Effector CD4-positive, alpha-beta T cell (primary cell): ENCODE data around the gene ZNF100.
"Not testable (repeated sequence)": the region's sequence is repeated elsewhere in the genome, so short reads cannot be mapped to it uniquely, and the experiment has no call there.

Experiments
- DNase-seq: peaks from one replicate; pipeline ENCODE4 v3.0.0-alpha.2; 2020

Gene ZNF100

GRCh38 chr19:21699197-21699596 lies 68.2 kb downstream of the ZNF100 start:
- no peak for DNase-seq

DNA sequence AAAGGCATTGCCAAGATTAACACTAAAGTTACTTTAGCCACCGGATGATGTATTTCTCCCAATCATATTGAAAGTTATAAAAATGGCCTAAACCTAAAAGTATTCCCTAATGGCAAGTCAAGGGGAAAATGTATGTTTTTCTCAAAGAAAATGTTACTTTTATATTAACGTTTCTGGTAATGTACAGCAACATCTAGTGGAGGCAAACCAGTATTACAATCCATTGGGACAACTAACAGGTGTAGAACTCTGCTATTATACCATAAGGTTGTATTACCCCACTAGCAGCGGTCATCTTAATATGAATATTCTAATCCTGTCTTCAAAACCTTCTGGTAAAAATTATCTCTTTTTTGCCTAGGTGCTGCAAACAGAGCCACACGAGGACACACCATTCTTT lies 69.2 kb downstream of the ZNF100 start:
- no peak for DNase-seq

DNA sequence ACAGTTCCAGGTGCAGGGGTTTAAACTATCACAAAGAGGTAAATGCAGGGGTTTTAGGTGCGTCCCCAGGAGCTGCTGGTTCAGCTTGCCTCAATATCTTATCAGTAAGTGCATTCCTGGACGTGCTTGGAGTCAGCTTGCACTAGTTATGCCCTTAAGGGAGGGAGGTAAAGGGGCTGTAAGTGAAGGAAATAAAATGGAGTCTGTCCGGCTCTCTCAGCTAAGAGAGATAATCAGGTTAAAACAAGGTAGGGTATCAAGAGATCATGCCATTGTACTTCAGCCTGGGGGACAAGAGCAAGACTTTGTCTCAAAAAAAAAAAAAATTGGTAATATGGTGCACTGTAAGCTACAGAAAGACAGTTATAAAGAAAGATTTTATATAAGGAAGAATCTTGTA lies 69.7 kb downstream of the ZNF100 start:
- DNase-seq, result no peak

GRCh38 chr19:21694171-21694906 lies 73.0 kb downstream of the ZNF100 start:
- no peak for DNase-seq

- DNase-seq, result no peak
Observed at GRCh38 chr19:21693399-21693798, 74.0 kb downstream of the ZNF100 start.

GRCh38 chr19:21691661-21692060 lies 75.7 kb downstream of the ZNF100 start:
- no peak for DNase-seq

- no peak for DNase-seq
Observed at GRCh38 chr19:21688464-21688863, 78.9 kb downstream of the ZNF100 start.

- DNase-seq, result no peak
Observed at GRCh38 chr19:21680671-21681070, 86.7 kb downstream of the ZNF100 start.

DNA sequence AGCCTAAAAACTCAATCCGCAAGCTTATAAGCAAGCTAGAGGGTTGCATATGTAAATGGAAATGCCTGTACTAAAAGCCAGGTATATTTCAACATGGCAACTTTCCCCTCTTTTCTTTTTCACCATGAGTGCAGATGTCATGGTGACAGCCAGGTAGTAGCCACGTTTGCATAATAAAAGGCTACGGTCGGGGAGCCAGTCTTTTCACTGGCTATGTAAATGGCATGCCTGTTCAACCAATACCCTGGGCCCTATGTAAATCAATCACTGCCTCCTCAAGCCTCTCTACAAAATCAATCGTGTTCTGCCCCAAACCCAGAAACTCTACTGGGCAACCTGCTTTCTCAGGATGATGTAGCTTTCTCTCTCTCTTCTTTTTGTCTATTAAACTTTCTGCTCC lies 87.4 kb downstream of the ZNF100 start:
- no peak for DNase-seq

DNA sequence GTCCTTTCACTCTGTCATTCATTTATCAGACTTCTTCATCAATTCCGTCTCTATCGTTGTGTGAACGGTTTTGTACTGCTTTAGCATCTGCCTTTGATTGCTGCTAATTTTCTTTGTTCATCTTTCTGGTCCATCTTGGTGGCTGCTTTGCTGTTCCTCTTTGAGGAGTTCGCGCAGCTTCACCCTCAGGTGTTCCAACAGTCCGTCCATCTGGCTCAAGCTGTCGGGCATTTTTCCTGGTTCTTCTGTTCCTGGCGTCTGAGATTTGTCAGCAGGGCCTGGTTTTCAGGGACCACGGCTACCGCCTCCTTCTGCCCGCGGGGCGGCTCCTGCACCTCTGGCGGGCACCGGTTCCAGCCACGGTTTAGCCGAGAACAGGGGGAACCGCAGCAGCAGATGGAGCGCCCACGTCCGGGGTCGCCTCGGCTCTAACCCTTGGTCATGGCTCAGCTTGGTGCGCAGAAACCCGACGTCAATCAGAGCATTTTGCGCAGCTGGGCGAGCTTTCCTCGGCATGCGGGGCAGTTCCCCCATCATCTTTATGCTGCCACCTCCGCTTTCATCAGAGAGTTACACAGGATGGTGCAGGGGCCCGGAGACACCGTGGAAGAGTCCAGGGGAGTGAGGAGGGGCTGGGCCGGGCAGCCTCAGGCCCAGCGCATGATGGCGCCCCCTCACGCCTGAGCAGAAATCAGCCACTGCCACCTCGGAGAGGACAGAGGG lies 89.5 kb downstream of the ZNF100 start:
- DNase-seq, result no peak

GRCh38 chr19:21674454-21674853 lies 92.9 kb downstream of the ZNF100 start:
- DNase-seq, result no peak

GRCh38 chr19:21673479-21673878 lies 93.9 kb downstream of the ZNF100 start:
- not testable (repeated sequence) for DNase-seq
